OCI-LY1 (cell line): ENCODE data around the gene HAUS8.

Experiments
- H2AFZ ChIP-seq: fragments of 200-600 bp; sonication (generic), shearing (Covaris generic); 2 replicates; pipeline ENCODE4 v1.6.0; 2014; ENCODE audit warnings: antibody characterized with exemption, mild to moderate bottlenecking, low read length
- H3F3A ChIP-seq: fragments of 200-600 bp; sonication (generic), shearing (Covaris generic); 2 replicates; pipeline ENCODE4 v1.6.0; 2014; ENCODE audit warnings: mild to moderate bottlenecking, antibody characterized with exemption, low read length, moderate library complexity; ENCODE audit not compliant: insufficient read depth
- H3K27ac ChIP-seq: fragments of 200-600 bp; sonication (generic); 2 replicates; pipeline ENCODE4 v1.5.1; 2014; ENCODE audit warnings: low read length, mixed run types, mild to moderate bottlenecking, low read depth; ENCODE audit not compliant: poor library complexity, severe bottlenecking
- H3K27me3 ChIP-seq: fragments of 200-600 bp; sonication (generic); 2 replicates; pipeline ENCODE4 v1.6.0; 2014; ENCODE audit warnings: antibody characterized with exemption, mild to moderate bottlenecking, low read length, moderate library complexity; ENCODE audit not compliant: insufficient read depth
- H3K36me3 ChIP-seq: fragments of 200-600 bp; sonication (generic); 2 replicates; pipeline ENCODE4 v1.6.1; 2014; ENCODE audit warnings: mild to moderate bottlenecking, antibody characterized with exemption, low read length, moderate library complexity, mixed read lengths; ENCODE audit not compliant: insufficient read depth
- H3K4me1 ChIP-seq: fragments of 200-600 bp; sonication (generic); 2 replicates; pipeline ENCODE4 v1.5.1; 2014; ENCODE audit warnings: mild to moderate bottlenecking, low read length, moderate library complexity; ENCODE audit not compliant: insufficient read depth, severe bottlenecking
- H3K4me2 ChIP-seq: fragments of 200-600 bp; sonication (generic), shearing (Covaris generic); 2 replicates; pipeline ENCODE4 v1.6.1; 2014; ENCODE audit warnings: low read length
- H3K4me3 ChIP-seq: fragments of 200-600 bp; sonication (generic); 2 replicates; pipeline ENCODE4 v1.5.1; 2014; ENCODE audit warnings: low read length, low read depth, mild to moderate bottlenecking, mixed read lengths; ENCODE audit not compliant: poor library complexity, severe bottlenecking
- H3K79me2 ChIP-seq: fragments of 200-600 bp; shearing (Covaris generic); 2 replicates; pipeline ENCODE4 v1.6.1; 2016; ENCODE audit warnings: mixed run types, low read length, mixed read lengths; ENCODE audit not compliant: insufficient read depth
- H3K9ac ChIP-seq: fragments of 200-600 bp; sonication (generic), shearing (Covaris generic); 2 replicates; pipeline ENCODE4 v1.6.1; 2014; ENCODE audit warnings: mild to moderate bottlenecking, low read length, mixed read lengths
- H3K9me2 ChIP-seq: fragments of 200-600 bp; sonication (generic), shearing (Covaris generic); 2 replicates; pipeline ENCODE4 v1.6.1; 2014; ENCODE audit warnings: low read depth, mild to moderate bottlenecking, low read length, mixed read lengths
- H3K9me3 ChIP-seq: fragments of 200-600 bp; shearing (Covaris generic); 2 replicates; pipeline ENCODE4 v1.6.1; 2014; ENCODE audit warnings: low read length, mixed read lengths
- H4K20me1 ChIP-seq: fragments of 200-600 bp; sonication (generic), shearing (Covaris generic); 2 replicates; pipeline ENCODE4 v1.6.0; 2016; ENCODE audit warnings: mild to moderate bottlenecking, low read length; ENCODE audit not compliant: insufficient read depth
- CTCF ChIP-seq: fragments of 200-600 bp; sonication (generic), shearing (Covaris generic); IDR thresholded peaks from 2 replicates; pipeline ENCODE4 v1.5.1; 2017; ENCODE audit warnings: mild to moderate bottlenecking, antibody characterized with exemption, low read length, moderate library complexity, mixed read lengths
- EZH2 ChIP-seq: fragments of 200-600 bp; sonication (generic), shearing (Covaris generic); IDR thresholded peaks from 2 replicates; pipeline ENCODE4 v1.8.0; 2017; ENCODE audit warnings: borderline replicate concordance, mixed run types, mild to moderate bottlenecking, antibody characterized with exemption, low read length, moderate library complexity, mixed read lengths

The HAUS8 gene

GRCh38 chr19:17027535-17027975 lies 47.7 kb downstream of the HAUS8 start:
- no peaks in the 10 kb centered on the region for H3K9me3 ChIP-seq
- TF ChIP-seq CTCF (no peak), EZH2 (no peak)
- no peaks in the 10 kb centered on the region for H3K79me2 ChIP-seq
- H3K4me2 ChIP-seq = no peak overlapping the region
- H3K27ac ChIP-seq = no peak overlapping the region
- H3K9ac ChIP-seq = no peak overlapping the region
- no peaks in the 10 kb centered on the region for H4K20me1 ChIP-seq
- H3K27me3 ChIP-seq = no peaks in the 10 kb centered on the region; the same call in 1 of the 2 replicates
- no peak overlapping the region for H2AFZ ChIP-seq
- no peaks in the 10 kb centered on the region for H3F3A ChIP-seq
- no peaks in the 10 kb centered on the region for H3K4me1 ChIP-seq
- no peak overlapping the region for H3K4me3 ChIP-seq
- H3K36me3 ChIP-seq = no peaks in the 10 kb centered on the region
- H3K9me2 ChIP-seq = no peaks in the 10 kb centered on the region

GRCh38 chr19:17026706-17027534 lies 48.3 kb downstream of the HAUS8 start, which contains the start of gene CPAMD8:
Gene CPAMD8 (minus strand): TSS chr19:17026810. CDS start chr19:17026642, 168 bp downstream.
- Histone ChIP-seq H3K4me3 (no peak within 1 kb of the TSS), H3K4me2 (no peak within 1 kb of the TSS), H3K27me3 (no peaks in the 10 kb centered on the region; the same call in 1 of the 2 replicates), H3K27ac (no peak within 1 kb of the TSS), H3K79me2 (no peaks in the 10 kb centered on the region), H3K9me2 (no peaks in the 10 kb centered on the region), H4K20me1 (no peaks in the 10 kb centered on the region), H3K4me1 (no peaks in the 10 kb centered on the region), H3K9ac (no peak within 1 kb of the TSS), H2AFZ (no peak within 1 kb of the TSS), H3K36me3 (no peaks in the 10 kb centered on the region), H3F3A (no peaks in the 10 kb centered on the region), H3K9me3 (no peaks in the 10 kb centered on the region)
- TF ChIP-seq EZH2 (no peak), CTCF (no peak)

- Histone ChIP-seq H3K79me2 (no peaks in the 10 kb centered on the region), H3K9me3 (no peaks in the 10 kb centered on the region), H3K27ac (no peak overlapping the region), H3K4me3 (no peak overlapping the region), H3K4me2 (no peak overlapping the region), H4K20me1 (no peaks in the 10 kb centered on the region), H3K36me3 (no peaks in the 10 kb centered on the region), H3K9ac (no peak overlapping the region), H3K4me1 (no peaks in the 10 kb centered on the region), H2AFZ (no peak overlapping the region), H3K9me2 (no peaks in the 10 kb centered on the region), H3F3A (no peaks in the 10 kb centered on the region), H3K27me3 (no peaks in the 10 kb centered on the region; the same call in 1 of the 2 replicates)
- TF ChIP-seq EZH2 (no peak), CTCF (no peak)
These were observed 49.1 kb downstream of the HAUS8 start for GRCh38 chr19:17025991-17026658.
